Thyroid gland (tissue), 4 donors: ENCODE data around the gene ELMO2. TPM values are rescaled to one million over a fixed set of nuclear protein-coding genes. Genes with fewer than 3 reads are reported as not detected.
A peak's percentile ranks its signal among the peaks of the same experiment; 100 is the strongest.

Experiments used
- DNase-seq, 2 donors: peaks; one replicate each; pipeline ENCODE4 v3.0.0-alpha.2; 2019
- H3K27ac ChIP-seq, 3 donors: fragments of 200-600 bp; sonication (generic); 1 replicate in 2 of 3; 2 replicates in 1 of 3; pipeline ENCODE4 v1.5.1; 2016 to 2019; ENCODE audit warnings: mild to moderate bottlenecking in 1 of 3, moderate library complexity in 1 of 3
- H3K27me3 ChIP-seq: fragments of 200-600 bp; sonication (generic); one replicate; pipeline ENCODE4 v1.5.1; 2019
- H3K36me3 ChIP-seq, 2 donors: fragments of 200-600 bp; sonication (generic); one replicate each; pipeline ENCODE4 v1.5.1; 2016 to 2019
- H3K4me1 ChIP-seq, 2 donors: fragments of 200-600 bp; sonication (generic); one replicate each; pipeline ENCODE4 v1.5.1; 2017 to 2019
- H3K4me3 ChIP-seq, 3 donors: fragments of 200-600 bp; sonication (generic); replicated peaks in 1 of 3; 1 replicate in 2 of 3; 2 replicates in 1 of 3; pipeline ENCODE4 v1.5.1; 2016; ENCODE audit warnings: mild to moderate bottlenecking in 1 of 3
- H3K9me3 ChIP-seq: fragments of 200-600 bp; sonication (generic); one replicate; pipeline ENCODE4 v1.5.1; 2017
- CTCF ChIP-seq, 6 experiments: fragments of 200-600 bp in 3 of 6; fragments of 450-650 bp in 3 of 6; sonication (generic) in 3 of 6; IDR thresholded peaks; one replicate each; pipeline ENCODE4 v1.5.1; 2016 to 2019; ENCODE audit warnings: antibody characterized with exemption in 6 of 6, mild to moderate bottlenecking in 2 of 6, inconsistent platforms in 1 of 6, moderate library complexity in 1 of 6
- POLR2A ChIP-seq, 2 donors: fragments of 450-650 bp; IDR thresholded peaks; one replicate each; pipeline ENCODE4 v1.6.1; 2017; ENCODE audit warnings: antibody characterized with exemption in 2 of 2, mild to moderate bottlenecking in 2 of 2, moderate library complexity in 1 of 2
- WGBS, 2 donors: methylation state at CpG; one replicate each; pipeline ENCODE4 v1.1.5; 2017; 5-methylcytosine and 5-hydroxymethylcytosine counted together
- intact Hi-C: fragments of 100-400 bp; cut with DNase I; formaldehyde crosslinking; loops from one replicate; pipeline ENCODE4 v1.15.1; 2023
- total RNA-seq, 4 donors: library from RNA; depleted of rRNA; stranded (reverse); fragments of >200 nt; gene quantifications; one replicate each; pipeline ENCODE4 v1.2.3, GENCODE V29; 2016

ELMO2 gene
- total RNA-seq, 4 donors from 2014 or later, result 47.0 to 60.6 (median 54.6) TPM

DNA sequence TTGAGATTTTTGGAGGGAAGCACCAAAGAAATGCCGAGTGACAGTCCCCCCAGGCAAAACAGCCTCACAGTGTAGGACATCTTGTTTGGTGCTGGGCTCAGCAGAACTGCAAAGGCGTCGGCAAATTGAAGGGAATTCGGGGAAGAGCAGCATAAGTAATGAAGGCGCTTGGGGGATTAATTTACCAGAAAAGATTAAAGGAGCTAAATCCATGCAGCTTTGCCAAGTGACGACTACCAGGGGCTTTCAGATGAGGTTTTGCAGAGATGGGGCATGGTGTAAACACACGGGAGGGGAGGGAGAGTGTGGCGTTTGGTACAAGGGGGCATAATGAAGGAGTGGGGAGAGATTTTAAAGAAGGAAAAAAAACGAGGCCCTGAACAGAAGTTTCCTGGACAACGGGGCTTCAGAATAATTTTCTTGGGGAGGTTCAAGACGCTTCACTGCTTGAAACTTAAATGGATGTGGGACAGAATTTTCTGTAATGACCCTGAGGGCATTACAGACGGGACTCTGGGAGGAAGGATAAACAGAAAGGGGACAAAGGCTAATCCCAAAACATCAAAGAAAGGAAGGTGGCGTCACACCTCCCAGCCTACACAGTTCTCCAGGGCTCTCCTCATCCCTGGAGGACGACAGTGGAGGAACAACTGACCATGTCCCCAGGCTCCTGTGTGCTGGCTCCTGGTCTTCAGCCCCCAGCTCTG, 52.8 kb downstream of the ELMO2 start:
- Histone ChIP-seq H3K4me3 (no peak overlapping the region), H3K27ac (no peak overlapping the region), H3K9me3 (no peaks in the 10 kb centered on the region), H3K27me3 (no peaks in the 10 kb centered on the region), H3K36me3 (peaks cover 8 to 27% of the 10 kb centered on the region in 2 donors), H3K4me1 (peaks cover 21 to 34% of the 10 kb centered on the region in 2 donors)
- intact Hi-C loops, result no loop called here
- no peak for DNase-seq
- no peak for TF ChIP-seq CTCF (IDR thresholded peaks at IDR 0.05)
- TF ChIP-seq POLR2A (IDR thresholded peaks at IDR 0.05), result no peak
- WGBS, 2 donors, result 80 to 84% methylated on average over 14 of the region's 14 CpGs

DNA sequence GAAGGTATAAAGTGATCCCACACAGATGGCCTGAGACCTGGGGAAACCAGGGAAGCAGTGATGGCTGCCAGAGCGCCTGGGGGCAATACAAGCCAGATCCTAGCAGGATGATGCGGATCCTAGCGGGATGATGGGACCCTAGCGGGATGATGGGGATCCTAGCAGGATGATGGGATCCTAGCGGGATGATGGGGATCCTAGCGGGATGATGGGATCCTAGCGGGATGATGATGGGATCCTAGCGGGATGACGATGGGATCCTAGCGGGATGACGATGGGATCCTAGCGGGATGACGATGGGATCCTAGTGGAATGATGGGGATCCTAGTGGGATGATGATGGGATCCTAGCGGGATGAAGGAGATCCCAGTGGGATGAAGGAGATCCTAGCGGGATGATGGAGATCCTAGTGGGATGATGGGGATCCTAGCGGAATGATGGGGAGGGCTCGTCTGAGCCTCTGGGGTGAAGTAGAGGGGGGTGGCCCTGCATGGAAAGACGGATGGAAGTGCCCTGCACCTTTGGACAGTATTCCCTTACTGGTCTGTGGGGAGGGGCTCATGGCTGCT, 54.0 kb downstream of the ELMO2 start:
- TF ChIP-seq CTCF (IDR thresholded peaks at IDR 0.05), result no peak
- TF ChIP-seq POLR2A (IDR thresholded peaks at IDR 0.05), result no peak
- 89% methylated on average over 18 of the region's 18 CpGs for WGBS, 2 donors
- intact Hi-C loops, result no loop called here
- Histone ChIP-seq H3K27ac (no peak overlapping the region), H3K4me3 (no peak overlapping the region), H3K9me3 (no peaks in the 10 kb centered on the region), H3K36me3 (peaks cover 8 to 27% of the 10 kb centered on the region in 2 donors), H3K27me3 (no peaks in the 10 kb centered on the region), H3K4me1 (peaks cover 24 to 40% of the 10 kb centered on the region in 2 donors)
- DNase-seq, result no peak

GRCh38 chr20:46351357-46352058, 54.9 kb downstream of the ELMO2 start:
- Histone ChIP-seq H3K27ac (peak overlapping the region in 1 of 3 donors; percentile 58), H3K36me3 (peaks cover 8 to 27% of the 10 kb centered on the region in 2 donors), H3K27me3 (no peaks in the 10 kb centered on the region), H3K4me3 (no peak overlapping the region), H3K4me1 (peaks cover 24 to 31% of the 10 kb centered on the region in 2 donors), H3K9me3 (no peaks in the 10 kb centered on the region)
- DNase-seq, result no peak
- WGBS, 2 donors, result 85 to 93% methylated on average over 5 to 7 of the region's 7 CpGs
- no peak for TF ChIP-seq CTCF (IDR thresholded peaks at IDR 0.05)
- no peak for TF ChIP-seq POLR2A (IDR thresholded peaks at IDR 0.05)
- intact Hi-C loops, result no loop called here

- 88 to 93% methylated on average over 8 of the region's 8 CpGs for WGBS, 2 donors
- H3K9me3 ChIP-seq, result no peaks in the 10 kb centered on the region
- H3K27ac ChIP-seq, result peak overlapping the region in 2 of 3 donors; percentile 41 to 58
- no peak for TF ChIP-seq POLR2A (IDR thresholded peaks at IDR 0.05)
- no peak for TF ChIP-seq CTCF (IDR thresholded peaks at IDR 0.05)
- peaks cover 24 to 28% of the 10 kb centered on the region in 2 donors for H3K4me1 ChIP-seq
- H3K27me3 ChIP-seq, result no peaks in the 10 kb centered on the region
- H3K4me3 ChIP-seq, result no peak overlapping the region
- DNase-seq, result no peak
- H3K36me3 ChIP-seq, result peaks cover 8 to 24% of the 10 kb centered on the region in 2 donors
- intact Hi-C loops, result no loop called here
These were observed 55.5 kb downstream of the ELMO2 start for GRCh38 chr20:46350986-46351267.
